8988T (cell line): Measurements from ENCODE around the gene EML1.

Experiments used
- DNase-seq: peaks from one replicate; pipeline ENCODE4 v3.0.0; 2011

The EML1 gene

GRCh38 chr14:99971087-99971940 lies 178.1 kb downstream of the EML1 start:
- DNase-seq: no peak

- no peak for DNase-seq
Observed at GRCh38 chr14:99971941-99972747, 178.9 kb downstream of the EML1 start.

- no peak for DNase-seq
Observed at GRCh38 chr14:99972748-99973466, 179.7 kb downstream of the EML1 start.

DNA sequence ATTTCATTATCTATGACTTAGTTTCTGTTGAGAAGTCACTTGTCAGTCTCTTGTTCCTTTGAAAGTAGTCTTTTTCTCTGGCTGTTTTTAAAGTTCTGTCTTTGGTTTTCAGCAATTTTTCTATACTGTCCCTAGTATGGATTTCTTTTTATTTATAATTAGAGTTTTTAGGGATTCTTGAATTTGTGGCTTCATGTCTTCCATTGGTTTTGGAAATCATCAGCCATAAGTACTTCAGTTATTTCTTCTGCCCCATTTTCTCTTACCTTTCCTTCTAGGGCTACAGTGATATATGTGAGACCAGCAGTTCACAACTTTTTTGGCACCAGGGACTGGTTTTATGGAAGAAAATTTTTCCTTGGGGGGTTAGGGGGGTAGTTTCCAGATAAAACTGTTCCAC lies 182.0 kb downstream of the EML1 start:
- DNase-seq: no peak

DNA sequence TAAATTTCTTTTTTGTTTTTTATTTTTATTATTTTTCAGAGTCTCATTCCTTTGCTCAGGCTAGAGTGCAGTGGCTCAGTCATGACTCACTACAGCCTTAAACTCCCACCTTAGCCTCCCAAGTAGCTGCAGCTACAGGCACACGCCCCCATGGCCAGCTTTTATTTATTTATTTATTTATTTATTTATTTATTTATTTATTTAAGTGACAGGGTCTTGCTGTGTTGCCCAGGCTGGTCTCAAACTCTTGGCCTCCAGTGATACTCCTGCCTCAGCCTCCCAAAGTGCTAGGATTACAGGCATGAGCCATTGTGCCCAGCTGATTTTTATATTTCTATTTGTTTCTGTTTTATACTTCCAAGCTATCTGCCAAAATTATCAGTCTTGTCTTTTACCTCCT lies 182.8 kb downstream of the EML1 start:
- no peak for DNase-seq

- DNase-seq: no peak
Observed at GRCh38 chr14:99976681-99977080, 183.5 kb downstream of the EML1 start.

DNA sequence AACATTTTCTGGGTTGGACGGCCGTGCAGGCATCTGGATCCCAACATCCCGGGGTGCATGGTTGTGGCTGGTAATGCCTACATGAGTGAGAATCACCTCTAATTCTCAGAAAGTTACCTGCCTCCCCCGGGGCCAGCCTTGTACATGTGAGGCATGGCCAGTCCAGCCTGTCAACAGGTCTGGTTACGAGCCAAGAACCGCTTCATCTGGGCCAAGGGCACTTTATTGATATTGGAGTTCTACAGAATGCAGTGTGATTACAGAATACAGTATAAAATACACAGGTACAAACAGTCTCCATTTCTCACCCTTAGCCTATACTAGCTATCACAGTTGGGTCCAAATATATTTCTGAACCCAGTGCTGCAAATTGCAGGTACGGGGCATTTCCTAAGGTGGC lies 187.1 kb downstream of the EML1 start:
- no peak for DNase-seq

DNA sequence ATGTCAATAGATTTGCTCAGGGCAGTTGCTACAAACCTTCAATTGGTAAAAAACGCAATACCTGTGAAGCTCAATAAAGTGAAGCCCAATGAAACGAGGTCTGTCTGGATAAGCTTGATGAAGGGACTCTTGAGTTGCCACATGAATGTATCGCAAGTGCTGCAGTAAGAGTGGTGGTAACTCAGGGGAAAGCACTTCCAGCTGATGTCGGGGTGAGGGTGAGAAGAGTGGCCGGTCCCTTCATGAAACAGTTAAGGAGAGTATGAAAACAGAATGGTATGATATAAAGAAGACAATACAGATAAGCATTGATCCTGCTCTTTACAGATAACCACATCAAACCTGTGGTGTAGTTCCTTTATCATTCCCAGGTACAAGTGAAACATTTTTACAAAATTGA lies 188.6 kb downstream of the EML1 start:
- DNase-seq: no peak

GRCh38 chr14:99982537-99983250 lies 189.5 kb downstream of the EML1 start:
- DNase-seq: peak; percentile 41

GRCh38 chr14:99983251-99984015 lies 190.2 kb downstream of the EML1 start:
- no peak for DNase-seq

- no peak for DNase-seq
Observed at GRCh38 chr14:99984036-99984435, 190.8 kb downstream of the EML1 start.

DNA sequence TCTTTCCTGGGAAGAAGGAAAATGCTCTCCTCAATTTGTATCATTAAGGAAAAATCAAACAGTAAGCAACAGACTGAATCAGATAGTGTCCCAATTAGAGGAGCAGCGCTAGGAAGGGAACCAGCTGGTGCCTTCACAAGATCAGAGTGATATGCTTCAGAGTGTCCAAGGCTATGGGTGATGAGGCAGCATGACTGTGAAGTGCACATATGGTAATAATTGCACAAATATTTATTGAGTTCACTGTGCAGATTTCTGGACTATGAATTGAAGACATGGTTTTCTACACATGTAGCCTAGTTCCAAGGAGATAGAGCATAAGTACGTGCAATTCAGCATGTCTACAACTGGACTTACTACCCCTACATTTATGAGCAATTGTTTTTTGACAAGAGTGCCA lies 193.2 kb downstream of the EML1 start:
- DNase-seq: no peak

GRCh38 chr14:99989032-99989431 lies 195.8 kb downstream of the EML1 start:
- no peak for DNase-seq

GRCh38 chr14:99990268-99991170 lies 197.3 kb downstream of the EML1 start:
- DNase-seq: no peak

DNA sequence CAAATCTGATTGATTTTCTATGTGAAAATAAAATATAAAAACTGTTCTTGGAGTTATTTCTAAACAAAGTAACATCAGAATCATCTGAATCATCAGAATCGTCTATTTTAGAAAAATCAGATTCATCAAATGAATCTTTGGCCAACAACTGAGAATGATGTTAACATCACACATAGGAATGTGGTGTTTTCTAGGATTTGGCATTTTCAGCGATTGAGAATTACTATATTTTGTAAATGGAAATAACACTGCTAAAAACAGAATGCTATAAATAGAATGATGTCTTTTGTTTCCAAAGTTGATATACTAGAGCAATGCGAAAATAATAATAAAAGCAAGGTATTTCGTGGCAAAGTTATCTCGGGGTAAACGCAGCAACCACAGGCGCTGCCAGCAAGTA lies 198.1 kb downstream of the EML1 start:
- no peak for DNase-seq
